Sigmoid colon (tissue), 7 donors: ENCODE results near the gene PRKD1. TPM values are rescaled to one million over a fixed set of nuclear protein-coding genes. Genes with fewer than 3 reads are reported as not detected.

Source experiments
- DNase-seq: peaks from one replicate; pipeline ENCODE4 v3.0.0-alpha.2; 2019
- H3K27ac ChIP-seq, 4 donors: fragments of 200-600 bp; sonication (generic); one replicate each; pipeline ENCODE4 v1.5.1; 2016 to 2019; ENCODE audit warnings: mild to moderate bottlenecking in 1 of 4
- H3K27me3 ChIP-seq, 3 donors: fragments of 200-600 bp; sonication (generic); one replicate each; pipeline ENCODE4 v1.5.1; 2019; ENCODE audit warnings: mild to moderate bottlenecking in 1 of 3
- H3K36me3 ChIP-seq, 4 donors: fragments of 200-600 bp; sonication (generic); one replicate each; pipeline ENCODE4 v1.5.1; 2016 to 2019
- H3K4me1 ChIP-seq, 4 donors: fragments of 200-600 bp; sonication (generic); one replicate each; pipeline ENCODE4 v1.5.1; 2017 to 2019
- H3K4me3 ChIP-seq, 4 donors: fragments of 200-600 bp; sonication (generic); one replicate each; pipeline ENCODE4 v1.5.1; 2017 to 2019; ENCODE audit warnings: mild to moderate bottlenecking in 2 of 4, moderate library complexity in 1 of 4
- H3K9me3 ChIP-seq, 4 donors: fragments of 200-600 bp in 3 of 4; sonication (generic) in 3 of 4; one replicate each; pipeline versions ENCODE4 v1.5.1 to v1.6.1; 2013 to 2019
- CTCF ChIP-seq, 4 experiments: fragments of 450-650 bp in 3 of 4; fragments of 200-600 bp in 1 of 4; IDR thresholded peaks; one replicate each; pipeline ENCODE4 v1.5.1; 2016 to 2019; ENCODE audit warnings: antibody characterized with exemption in 4 of 4, mild to moderate bottlenecking in 3 of 4, moderate library complexity in 2 of 4
- EP300 ChIP-seq, 4 donors: sonication (generic); formaldehyde crosslinking; IDR thresholded peaks; one replicate each; pipeline ENCODE4 v1.6.1; 2017; ENCODE audit warnings: antibody characterized with exemption in 4 of 4
- POLR2A ChIP-seq, 2 donors: fragments of 450-650 bp; IDR thresholded peaks; one replicate each; pipeline ENCODE4 v1.6.1; 2016; ENCODE audit warnings: antibody characterized with exemption in 2 of 2, mild to moderate bottlenecking in 2 of 2, moderate library complexity in 2 of 2
- POLR2AphosphoS5 ChIP-seq, 4 donors: sonication (generic); formaldehyde crosslinking; IDR thresholded peaks; one replicate each; pipeline ENCODE4 v1.6.1; 2017; ENCODE audit warnings: antibody characterized with exemption in 4 of 4
- WGBS, 2 donors: extraction: QIAGEN DNeasy Blood & Tissue Kit; methylation state at CpG; one replicate each; pipeline ENCODE4 v1.1.7; 2013; 5-methylcytosine and 5-hydroxymethylcytosine counted together
- intact Hi-C: fragments of 100-400 bp; cut with DNase I; formaldehyde crosslinking; loops from one replicate; pipeline ENCODE4 v1.15.1; 2023
- polyA plus RNA-seq, 3 donors: library from polyadenylated mRNA; stranded (reverse); fragments of 200-250 nt; gene quantifications; one replicate each; pipeline ENCODE4 v1.2.3, GENCODE V29; 2013
- total RNA-seq, 4 donors: library from RNA; depleted of rRNA; stranded (reverse); fragments of >200 nt; gene quantifications; one replicate each; pipeline ENCODE4 v1.1.0, GENCODE V29; 2016
- donor health status: healthy with polysubstance abuse.
- donor health status: Bipolar disorder and iron deficiency.
- donor health status: healthy.

Gene PRKD1
- total and polyA plus RNA-seq, 7 donors, result 0.46 to 27.1 (median 14.5) TPM

- H3K27me3 ChIP-seq, result no peaks in the 10 kb centered on the region
- H3K4me3 ChIP-seq, result no peak overlapping the region
- no peaks in the 10 kb centered on the region for H3K9me3 ChIP-seq
- H3K36me3 ChIP-seq, result peaks cover 0 to 15% (median 0%) of the 10 kb centered on the region in 4 donors
- TF ChIP-seq CTCF (IDR thresholded peaks at IDR 0.05), result no peak
- no peak for TF ChIP-seq EP300 (IDR thresholded peaks at IDR 0.05)
- TF ChIP-seq POLR2AphosphoS5 (IDR thresholded peaks at IDR 0.05), result no peak
- TF ChIP-seq POLR2A (IDR thresholded peaks at IDR 0.05), result no peak
- no peak for DNase-seq
- no peak overlapping the region for H3K27ac ChIP-seq
- no peaks in the 10 kb centered on the region for H3K4me1 ChIP-seq
- intact Hi-C loops, result no loop called here
These were observed 297.8 kb downstream of the PRKD1 start for GRCh38 chr14:29629839-29630238.

- no peaks in the 10 kb centered on the region for H3K9me3 ChIP-seq
- intact Hi-C loops, result no loop called here
- no peaks in the 10 kb centered on the region for H3K27me3 ChIP-seq
- whole genome bisulfite sequencing, 2 donors, result 87 to 93% methylated on average over 3 of the region's 3 CpGs
- TF ChIP-seq POLR2A (IDR thresholded peaks at IDR 0.05) (no peak), POLR2AphosphoS5 (IDR thresholded peaks at IDR 0.05) (no peak), CTCF (IDR thresholded peaks at IDR 0.05) (no peak), EP300 (IDR thresholded peaks at IDR 0.05) (no peak)
- no peaks in the 10 kb centered on the region for H3K4me1 ChIP-seq
- H3K27ac ChIP-seq, result no peak overlapping the region
- H3K36me3 ChIP-seq, result peaks cover 0 to 17% (median 0%) of the 10 kb centered on the region in 4 donors
- no peak for DNase-seq
- H3K4me3 ChIP-seq, result no peak overlapping the region
These were observed 300.5 kb downstream of the PRKD1 start for GRCh38 chr14:29627137-29627536.

GRCh38 chr14:29618323-29619067 is 309.2 kb downstream of the PRKD1 start:
- intact Hi-C loops, result no loop called here
- H3K4me3 ChIP-seq, result no peak overlapping the region
- H3K9me3 ChIP-seq, result no peaks in the 10 kb centered on the region
- TF ChIP-seq POLR2AphosphoS5 (IDR thresholded peaks at IDR 0.05) (no peak), EP300 (IDR thresholded peaks at IDR 0.05) (no peak), CTCF (IDR thresholded peaks at IDR 0.05) (no peak), POLR2A (IDR thresholded peaks at IDR 0.05) (no peak)
- H3K4me1 ChIP-seq, result no peaks in the 10 kb centered on the region
- 76 to 83% methylated on average over 4 of the region's 4 CpGs for WGBS, 2 donors
- no peak overlapping the region for H3K27ac ChIP-seq
- no peaks in the 10 kb centered on the region for H3K27me3 ChIP-seq
- no peak for DNase-seq
- peaks cover 0 to 8% (median 0%) of the 10 kb centered on the region in 4 donors for H3K36me3 ChIP-seq

- no peak overlapping the region for H3K4me3 ChIP-seq
- no peak overlapping the region for H3K27ac ChIP-seq
- no peaks in the 10 kb centered on the region for H3K4me1 ChIP-seq
- no peaks in the 10 kb centered on the region for H3K27me3 ChIP-seq
- TF ChIP-seq POLR2AphosphoS5 (IDR thresholded peaks at IDR 0.05) (no peak), EP300 (IDR thresholded peaks at IDR 0.05) (no peak), CTCF (IDR thresholded peaks at IDR 0.05) (no peak), POLR2A (IDR thresholded peaks at IDR 0.05) (no peak)
- intact Hi-C loops, result no loop called here
- H3K36me3 ChIP-seq, result no peaks in the 10 kb centered on the region
- H3K9me3 ChIP-seq, result no peaks in the 10 kb centered on the region
- DNase-seq, result no peak
These were observed 310.7 kb downstream of the PRKD1 start for GRCh38 chr14:29616922-29617321.

- H3K4me3 ChIP-seq, result no peak overlapping the region
- DNase-seq, result no peak
- no peak overlapping the region for H3K27ac ChIP-seq
- 68 to 90% methylated on average over 2 of the region's 2 CpGs for WGBS, 2 donors
- no peaks in the 10 kb centered on the region for H3K27me3 ChIP-seq
- H3K4me1 ChIP-seq, result no peaks in the 10 kb centered on the region
- H3K36me3 ChIP-seq, result peaks cover 0 to 6% (median 0%) of the 10 kb centered on the region in 4 donors
- TF ChIP-seq EP300 (IDR thresholded peaks at IDR 0.05), result no peak
- TF ChIP-seq CTCF (IDR thresholded peaks at IDR 0.05), result no peak
- no peak for TF ChIP-seq POLR2A (IDR thresholded peaks at IDR 0.05)
- no peak for TF ChIP-seq POLR2AphosphoS5 (IDR thresholded peaks at IDR 0.05)
- intact Hi-C loops, result no loop called here
- H3K9me3 ChIP-seq, result no peaks in the 10 kb centered on the region
These were observed 318.8 kb downstream of the PRKD1 start for GRCh38 chr14:29608861-29609260.
